Stimulated activated CD4-positive, alpha-beta T cell treated with anti-CD3 and anti-CD28 coated beads, Interleukin-12 subunit alpha, Interleukin-12 subunit beta, amount 100 ng/mL, for 48 hours (primary cell): ENCODE measurements around the gene CETP.
"Not testable (repeated sequence)": the region's sequence is repeated elsewhere in the genome, so short reads cannot be mapped to it uniquely, and the experiment has no call there.

Source experiments
- DNase-seq, 3 donors: peaks; one replicate each; pipeline ENCODE4 v3.0.0-alpha.2; 2020; ENCODE audit warnings: low read depth in 2 of 3, low spot score in 1 of 3

CETP gene

GRCh38 chr16:56980201-56980535 lies 18.4 kb downstream of the CETP start:
- DNase-seq = no peak

DNA sequence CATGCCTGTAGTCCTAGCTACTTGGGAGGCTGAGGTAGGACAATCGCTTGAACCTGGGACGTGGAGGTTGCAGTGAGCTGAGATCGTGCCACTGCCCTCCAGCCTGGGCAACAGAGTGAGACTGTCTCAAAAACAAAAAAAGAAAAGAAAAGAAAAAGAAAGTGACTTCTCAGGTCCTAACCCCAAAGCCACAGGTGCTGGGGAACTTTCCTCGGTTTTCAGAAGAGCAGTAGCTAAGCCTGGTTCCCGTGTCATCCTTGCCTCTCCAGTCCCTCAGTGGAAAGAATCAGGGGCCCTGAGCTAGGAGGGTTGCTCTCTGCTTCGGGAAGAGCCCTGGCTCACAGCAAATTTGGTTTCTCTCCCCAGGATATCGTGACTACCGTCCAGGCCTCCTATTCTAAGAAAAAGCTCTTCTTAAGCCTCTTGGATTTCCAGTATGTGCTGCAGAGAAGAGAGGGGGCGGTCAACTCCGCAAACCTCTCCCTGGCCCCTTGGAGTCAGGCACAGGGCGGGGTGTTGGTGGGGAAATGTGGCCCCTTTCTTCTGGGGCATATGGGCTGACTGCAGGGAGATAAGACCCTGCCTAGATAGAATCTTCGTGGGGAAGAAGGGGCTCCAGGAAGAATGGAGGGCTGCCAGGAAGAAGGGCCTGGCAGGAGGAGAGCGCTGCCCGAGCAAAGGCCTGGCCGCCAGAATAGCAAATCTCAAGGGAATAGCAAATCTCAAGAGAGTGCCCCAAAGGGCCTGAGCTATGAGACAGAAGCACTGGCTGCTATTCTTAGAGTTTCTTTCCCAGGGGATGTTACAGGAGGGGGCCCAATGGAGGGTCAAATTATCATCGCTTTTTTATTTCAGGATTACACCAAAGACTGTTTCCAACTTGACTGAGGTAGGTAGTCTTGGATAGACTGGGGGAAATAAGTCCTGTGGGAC lies 19.3 kb downstream of the CETP start:
- no peak for DNase-seq

DNA sequence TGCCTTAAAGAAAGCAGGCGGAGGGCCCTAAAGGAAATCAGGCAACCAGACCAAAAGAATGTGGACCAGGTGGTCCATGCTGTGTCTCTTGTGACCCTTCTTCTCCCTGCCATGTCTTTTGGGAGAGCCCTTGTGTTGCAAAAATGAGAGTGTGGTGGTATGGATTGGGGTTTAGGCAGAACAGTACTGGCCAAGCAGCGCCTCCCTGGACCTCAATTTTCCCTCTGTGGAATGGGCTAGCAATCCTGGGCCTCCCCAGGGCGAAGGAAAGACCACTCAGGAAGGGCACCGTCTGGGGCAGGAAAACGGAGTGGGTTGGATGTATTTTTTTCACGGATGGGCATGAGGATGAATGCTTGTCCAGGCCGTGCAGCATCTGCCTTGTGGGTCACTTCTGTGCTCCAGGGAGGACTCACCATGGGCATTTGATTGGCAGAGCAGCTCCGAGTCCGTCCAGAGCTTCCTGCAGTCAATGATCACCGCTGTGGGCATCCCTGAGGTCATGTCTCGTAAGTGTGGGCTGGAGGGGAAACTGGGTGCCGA lies 20.1 kb downstream of the CETP start:
- no peak for DNase-seq

DNA sequence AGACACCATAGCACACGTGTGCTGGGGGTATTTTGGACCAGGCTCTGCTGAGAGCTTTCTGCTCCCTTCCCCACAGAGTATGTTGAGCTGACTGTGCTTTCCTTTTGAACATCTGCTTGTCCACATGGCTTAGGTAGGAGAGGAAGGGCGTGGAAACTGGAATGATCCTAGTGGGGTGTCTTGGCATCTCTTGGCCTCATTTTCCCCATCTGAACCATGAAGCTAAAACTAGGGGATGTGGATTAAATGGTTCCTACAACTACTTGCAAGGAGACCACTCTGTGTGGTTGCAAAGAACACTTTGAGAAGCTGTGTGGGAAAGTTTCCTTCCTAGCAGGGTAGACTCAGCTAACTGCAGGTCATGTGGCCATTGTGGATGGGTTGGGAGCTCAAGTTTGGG lies 20.9 kb downstream of the CETP start:
- DNase-seq = no peak

DNA sequence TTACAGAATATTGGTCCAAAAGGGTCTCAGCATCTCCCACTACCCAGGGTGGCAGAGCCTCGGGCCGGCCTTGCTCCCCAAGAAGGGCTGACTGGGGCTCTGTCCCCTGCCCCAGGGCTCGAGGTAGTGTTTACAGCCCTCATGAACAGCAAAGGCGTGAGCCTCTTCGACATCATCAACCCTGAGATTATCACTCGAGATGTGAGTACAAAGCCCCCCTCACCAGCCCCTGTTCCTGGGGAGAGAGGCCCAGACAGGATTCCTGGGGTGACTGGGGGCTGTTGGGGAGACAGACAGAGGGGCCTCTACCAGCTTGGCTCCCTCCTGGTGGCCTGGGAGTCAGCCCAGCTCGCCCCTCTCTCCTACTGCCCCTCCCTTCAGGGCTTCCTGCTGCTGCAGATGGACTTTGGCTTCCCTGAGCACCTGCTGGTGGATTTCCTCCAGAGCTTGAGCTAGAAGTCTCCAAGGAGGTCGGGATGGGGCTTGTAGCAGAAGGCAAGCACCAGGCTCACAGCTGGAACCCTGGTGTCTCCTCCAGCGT lies 21.5 kb downstream of the CETP start:
- DNase-seq = no peak

GRCh38 chr16:56984639-56985038 lies 22.9 kb downstream of the CETP start:
- DNase-seq = no peak

DNA sequence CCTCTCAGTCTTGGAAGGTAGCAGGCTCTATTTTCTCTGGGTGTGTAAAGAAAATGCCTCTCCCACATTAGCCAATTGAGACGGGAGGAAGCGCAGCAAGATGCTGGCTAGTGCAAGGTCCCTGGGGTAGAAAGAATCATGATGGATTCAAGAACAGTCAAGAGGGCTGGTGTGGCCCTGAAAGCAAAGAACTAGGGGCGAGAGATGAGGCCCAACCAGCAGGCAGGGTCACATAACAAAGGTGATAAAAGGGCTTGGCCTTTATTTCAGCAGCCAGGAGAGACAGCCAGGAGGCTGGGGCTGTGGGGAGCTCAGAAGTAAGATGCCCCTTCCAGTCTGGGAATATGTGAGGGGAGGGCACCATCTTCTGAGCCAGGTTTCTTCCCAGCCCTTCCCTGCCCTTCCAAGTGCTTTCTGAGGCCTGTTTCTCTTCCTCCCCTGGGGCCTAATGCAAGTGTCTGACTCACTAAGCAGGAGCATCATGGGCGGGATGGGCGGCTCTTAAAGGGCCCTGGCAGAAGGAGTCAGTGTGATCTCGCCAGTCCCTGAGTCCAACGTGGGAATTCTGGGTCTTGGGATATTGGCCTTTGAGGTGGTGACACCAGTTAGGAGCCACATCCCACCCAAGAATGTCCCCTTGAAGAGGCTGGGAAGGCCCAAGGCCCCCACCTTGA lies 23.7 kb downstream of the CETP start:
- no peak for DNase-seq

DNA sequence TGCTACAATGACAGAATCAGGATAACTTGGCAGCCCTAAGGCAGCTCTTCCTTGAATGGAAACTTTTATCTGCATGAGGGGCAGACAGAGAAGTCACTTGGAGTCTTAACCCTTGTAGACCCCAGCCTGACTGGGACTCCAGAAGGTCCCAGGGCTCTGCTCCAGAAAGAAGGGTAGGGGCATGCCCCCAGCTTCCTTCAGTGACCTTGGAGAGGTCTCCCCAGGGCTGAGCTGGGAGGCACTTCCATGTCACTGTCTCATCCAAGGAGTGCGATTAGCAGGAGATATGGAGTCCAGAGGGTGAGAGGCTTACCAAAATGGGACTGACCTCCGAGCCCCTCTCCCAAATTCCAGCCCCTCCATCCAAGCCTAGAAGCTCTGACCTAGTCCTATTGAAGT lies 24.2 kb downstream of the CETP start:
- DNase-seq = no peak

DNA sequence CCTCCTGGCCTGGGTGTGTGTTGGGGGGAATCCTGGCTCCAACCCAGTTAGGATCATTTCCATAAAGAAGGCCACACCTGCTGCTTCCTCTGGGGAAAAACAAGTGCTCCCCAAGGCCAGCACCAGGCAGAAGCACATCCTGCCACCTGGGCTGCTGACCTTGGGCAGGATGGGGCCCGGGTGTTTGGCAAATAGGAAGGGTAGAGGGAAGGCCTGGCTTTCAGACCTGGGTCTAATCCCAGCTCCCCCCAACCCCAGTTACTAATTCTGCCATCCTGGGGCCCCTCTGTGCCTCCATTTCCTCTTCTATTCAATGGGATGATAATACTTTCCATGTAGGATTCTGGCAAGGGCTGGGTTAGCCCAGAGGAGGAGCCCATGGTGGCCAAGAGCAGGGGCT lies 24.6 kb downstream of the CETP start:
- DNase-seq = no peak

GRCh38 chr16:56986908-56987307 lies 25.2 kb downstream of the CETP start:
- not testable (repeated sequence) for DNase-seq

- no peak for DNase-seq
Observed at GRCh38 chr16:56987692-56988091, 25.9 kb downstream of the CETP start.

DNA sequence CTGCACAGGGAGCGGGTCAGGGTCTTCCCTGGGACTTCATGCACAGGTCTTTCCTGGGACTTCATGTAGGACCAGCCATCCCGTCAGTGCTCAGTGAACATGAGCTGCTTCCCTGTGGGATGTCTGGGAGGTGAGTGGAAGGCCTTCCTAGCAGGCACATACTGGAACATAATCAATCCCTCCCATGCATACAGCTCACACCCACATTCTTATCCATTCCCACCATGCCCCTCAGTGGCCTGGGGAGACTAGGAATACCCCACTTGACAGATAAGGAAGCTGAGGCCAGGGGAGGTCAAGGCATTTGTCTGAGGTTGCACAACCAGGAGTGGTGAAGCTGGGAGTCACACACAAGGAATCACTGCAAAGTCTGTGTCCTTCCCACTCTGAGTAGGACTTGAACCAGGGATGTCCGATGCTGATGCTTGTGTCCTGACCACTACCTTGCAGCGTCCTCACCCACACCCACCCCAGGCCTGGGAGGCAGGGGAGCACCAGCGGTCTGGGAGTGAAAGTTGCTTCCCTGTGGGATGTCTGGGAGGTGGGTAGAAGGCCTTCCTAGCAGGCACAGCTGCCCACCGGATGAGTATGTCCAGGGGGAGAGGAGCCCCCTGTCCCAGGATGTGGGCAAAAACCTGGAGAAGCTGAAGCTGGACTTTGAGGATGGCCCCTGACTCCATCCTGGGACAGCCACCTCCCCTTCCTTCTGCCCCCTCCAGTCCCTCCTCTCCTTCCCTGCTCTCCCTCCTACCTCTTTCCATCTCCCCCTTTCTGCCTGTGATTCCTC lies 26.6 kb downstream of the CETP start:
- DNase-seq = no peak

DNA sequence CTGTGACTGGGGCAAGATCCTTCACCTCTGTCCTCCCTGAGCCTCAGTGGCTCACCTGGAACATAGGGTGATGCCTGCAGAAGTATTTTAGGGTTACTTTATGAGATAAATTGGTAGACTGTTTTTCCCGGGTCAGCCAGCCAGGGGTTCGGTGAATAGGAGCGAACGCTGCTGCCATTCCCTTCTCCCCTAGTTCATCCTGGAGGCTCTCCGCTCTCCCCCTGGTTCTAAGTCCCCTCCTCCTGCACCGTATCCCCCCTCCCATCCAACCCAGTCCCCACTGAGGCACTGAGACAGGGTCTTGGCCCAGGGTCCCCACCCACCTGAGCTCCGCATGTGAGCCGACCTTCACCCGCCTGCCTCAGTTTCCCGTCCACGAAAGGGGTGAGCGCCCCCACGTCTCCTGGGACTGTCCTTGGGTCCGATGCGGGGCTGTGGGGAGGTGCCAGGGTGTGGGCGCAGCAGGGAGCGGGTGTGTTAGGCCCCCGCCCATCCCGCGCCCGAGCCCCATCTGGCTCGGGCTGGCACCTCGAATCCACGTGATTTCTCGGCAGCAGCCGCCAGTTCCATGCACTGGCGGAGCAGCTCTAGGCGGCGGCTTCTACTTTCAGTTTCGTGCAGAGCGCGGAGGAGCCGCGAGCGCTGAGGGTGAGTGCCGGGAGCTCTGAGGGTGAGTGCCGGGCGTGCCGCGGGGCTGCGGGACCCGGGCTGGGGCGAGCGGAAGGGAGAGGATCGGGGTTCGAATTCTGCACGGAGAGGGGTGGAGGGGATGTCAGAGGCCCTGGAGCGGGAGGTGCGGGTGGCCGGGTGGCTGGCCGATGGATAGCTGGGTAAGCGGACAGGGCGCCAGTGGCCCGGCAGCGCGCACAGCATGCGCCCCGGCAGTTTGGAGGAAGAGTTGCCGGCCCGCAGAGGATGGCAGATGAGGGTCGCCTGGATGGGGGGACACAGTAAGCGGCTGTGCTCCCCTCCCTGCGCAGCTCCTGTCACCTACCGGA lies 27.5 kb downstream of the CETP start, which contains the start of gene NLRC5:
NLRC5 (plus strand) TSS at position 610 of the 998 bp plus-strand sequence. CDS start 31,156 bp downstream, outside the sequence.
- peak; percentile 84 to 93 (median 90) for DNase-seq

GRCh38 chr16:56989988-56990387 lies 28.2 kb downstream of the CETP start:
- no peak for DNase-seq

- DNase-seq = no peak
Observed at GRCh38 chr16:56990407-56991286, 28.9 kb downstream of the CETP start.

DNA sequence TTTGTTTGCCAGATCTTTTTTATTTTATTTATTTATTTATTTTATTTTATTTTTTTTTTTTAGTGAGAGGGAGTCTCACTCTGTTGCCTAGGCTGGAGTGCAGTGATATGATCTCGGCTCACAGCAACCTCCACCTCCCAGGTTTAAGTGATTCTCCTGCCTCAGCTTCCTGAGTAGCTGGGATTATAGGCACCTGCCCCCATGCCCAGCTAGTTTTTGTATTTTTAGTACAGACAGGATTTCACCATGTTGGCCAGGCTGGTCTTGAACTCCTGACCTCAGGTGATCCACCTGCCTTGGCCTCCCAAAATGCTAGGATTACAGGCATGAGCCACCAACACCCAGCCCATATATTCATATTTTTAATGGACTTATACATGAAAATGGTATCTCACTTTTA lies 30.7 kb downstream of the CETP start:
- DNase-seq = not testable (repeated sequence)

DNA sequence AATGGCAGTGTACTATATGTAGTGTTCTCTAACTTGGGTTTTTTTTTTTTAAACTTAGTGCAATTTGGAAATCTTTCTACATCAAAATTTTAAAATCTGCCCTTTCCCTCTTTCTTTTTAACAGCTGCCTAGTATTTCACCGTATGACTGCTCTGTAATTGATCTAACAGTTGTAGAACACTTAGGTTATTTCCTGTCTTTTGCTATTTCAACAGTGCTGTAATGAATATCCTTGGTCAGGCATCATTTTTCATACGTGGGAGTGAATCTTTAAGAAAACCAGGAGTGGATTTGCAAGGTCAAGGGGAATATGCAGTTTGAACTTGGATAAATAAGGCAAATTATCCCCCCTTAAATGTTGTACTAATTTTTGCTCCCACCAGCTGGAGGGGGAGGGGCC lies 31.5 kb downstream of the CETP start:
- no peak for DNase-seq

DNA sequence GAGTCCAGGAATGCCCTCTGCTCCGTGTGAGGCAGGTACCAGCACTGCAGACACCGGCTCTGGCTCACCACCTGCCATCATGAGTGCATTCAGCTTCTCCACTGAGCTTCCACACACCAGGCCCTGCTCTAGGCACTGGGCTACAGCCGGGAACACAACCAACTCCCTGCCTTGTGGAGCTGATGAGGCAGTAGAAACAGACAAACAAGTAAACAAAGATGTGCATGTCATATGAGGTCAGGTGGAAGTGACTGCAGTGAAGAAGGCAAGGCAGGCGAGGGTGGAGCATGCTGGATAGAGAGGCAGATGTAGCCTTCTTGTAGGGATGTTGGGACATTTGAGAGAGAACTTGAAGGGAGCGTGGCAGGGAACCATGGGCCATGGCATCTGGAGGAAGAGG lies 32.6 kb downstream of the CETP start:
- DNase-seq = no peak
